Activated CD4-positive, alpha-beta T cell treated with anti-CD3 and anti-CD28 coated beads, Interleukin-2, amount 50 U/mL, for 24 hours (primary cell): Measurements from ENCODE around the gene TRA2A.

Experiments
- DNase-seq, 2 donors: peaks; one replicate each; pipeline ENCODE4 v3.0.0-alpha.2; 2020; ENCODE audit warnings: low read depth in 1 of 2, low spot score in 1 of 2

The TRA2A gene

GRCh38 chr7:23471106-23471859, 60.5 kb downstream of the TRA2A start:
- no peak for DNase-seq

GRCh38 chr7:23470330-23471105, 61.3 kb downstream of the TRA2A start, which contains the start of gene IGF2BP3:
IGF2BP3 (minus strand) TSS chr7:23470491; CDS start chr7:23470110, 381 bp downstream.
- no peak for DNase-seq

GRCh38 chr7:23469961-23470250, 61.9 kb downstream of the TRA2A start:
- no peak for DNase-seq

- no peak for DNase-seq
Observed at GRCh38 chr7:23469150-23469960, 62.4 kb downstream of the TRA2A start.

GRCh38 chr7:23468526-23469149, 63.1 kb downstream of the TRA2A start:
- peak in 1 of 2 donors; percentile 12 for DNase-seq

GRCh38 chr7:23467806-23468525, 63.8 kb downstream of the TRA2A start:
- DNase-seq, result no peak

GRCh38 chr7:23467291-23467805, 64.4 kb downstream of the TRA2A start:
- DNase-seq, result no peak

- DNase-seq, result no peak
Observed at GRCh38 chr7:23462846-23463245, 68.9 kb downstream of the TRA2A start.

GRCh38 chr7:23458044-23458443, 73.7 kb downstream of the TRA2A start:
- DNase-seq, result no peak

GRCh38 chr7:23456093-23456492, 75.7 kb downstream of the TRA2A start:
- no peak for DNase-seq

- no peak for DNase-seq
Observed at GRCh38 chr7:23454881-23455526, 76.8 kb downstream of the TRA2A start.
